T1000 (cell line): ENCODE results near the gene PRRT1.
"Not testable (repeated sequence)": the region's sequence is repeated elsewhere in the genome, so short reads cannot be mapped to it uniquely, and the experiment has no call there.

Experiments
- DNase-seq: peaks from one replicate; lab custom pipeline; 2025; ENCODE audit warnings: mixed read lengths; lab: John Stamatoyannopoulos, UW

The PRRT1 gene

GRCh38 chr6:32149932-32150870 lies 1.5 kb downstream of the PRRT1 start:
- no peak for DNase-seq

DNA sequence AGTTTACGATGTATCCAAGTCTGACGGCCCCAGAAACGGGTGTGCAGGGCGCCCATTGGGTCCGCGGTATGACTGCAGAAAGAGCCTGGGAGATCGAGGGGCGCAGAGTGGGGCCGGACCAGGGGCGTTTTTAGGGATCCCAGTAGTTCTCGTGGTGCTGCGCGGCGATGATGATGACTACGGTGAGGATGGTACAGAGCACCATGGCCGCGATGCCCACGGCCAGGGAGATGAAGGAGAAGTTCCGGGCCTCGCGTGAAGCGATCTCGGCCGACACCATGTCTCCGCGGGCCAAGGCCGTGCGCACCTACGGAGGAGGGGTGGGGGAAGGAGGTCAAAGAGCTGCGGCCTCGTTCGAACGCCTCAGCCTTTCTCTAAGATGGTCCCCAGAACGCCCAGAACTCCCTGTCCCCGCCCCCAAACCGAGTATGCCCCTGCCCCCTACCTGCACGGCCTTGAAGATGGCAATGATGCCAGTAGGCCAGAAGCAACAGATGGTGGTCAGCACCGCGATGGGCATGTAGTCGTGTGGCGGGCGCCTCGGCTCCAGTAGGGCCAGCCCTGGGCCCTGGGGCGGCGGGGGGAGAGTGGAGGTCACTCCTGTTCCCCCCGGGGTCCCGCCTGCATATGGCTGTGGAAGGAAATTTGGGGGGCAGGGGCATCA lies 2.5 kb downstream of the PRRT1 start:
- DNase-seq = no peak

GRCh38 chr6:32148289-32149091 lies 3.2 kb downstream of the PRRT1 start:
- DNase-seq = no peak

GRCh38 chr6:32147401-32148132 lies 4.2 kb downstream of the PRRT1 start:
- DNase-seq = no peak

DNA sequence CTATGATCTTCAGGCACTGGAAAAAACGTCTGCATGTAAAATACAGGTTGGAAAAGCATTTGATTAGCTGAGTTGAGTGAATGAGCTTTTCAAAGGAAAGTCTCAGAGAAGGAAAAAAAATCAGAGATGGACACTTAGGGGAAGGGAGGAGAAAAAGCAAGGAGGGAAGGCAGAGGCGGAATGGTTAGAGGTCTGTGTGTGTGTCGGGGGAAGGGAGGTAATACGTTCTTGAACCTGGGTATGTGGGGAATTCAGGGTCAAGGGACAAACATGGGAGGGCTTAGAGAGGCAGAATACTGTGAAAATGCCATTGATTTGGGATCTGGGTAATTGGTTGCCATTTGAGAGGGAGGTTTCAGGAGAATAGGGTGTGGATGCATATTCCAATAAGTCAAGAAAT lies 5.1 kb downstream of the PRRT1 start:
- no peak for DNase-seq

DNA sequence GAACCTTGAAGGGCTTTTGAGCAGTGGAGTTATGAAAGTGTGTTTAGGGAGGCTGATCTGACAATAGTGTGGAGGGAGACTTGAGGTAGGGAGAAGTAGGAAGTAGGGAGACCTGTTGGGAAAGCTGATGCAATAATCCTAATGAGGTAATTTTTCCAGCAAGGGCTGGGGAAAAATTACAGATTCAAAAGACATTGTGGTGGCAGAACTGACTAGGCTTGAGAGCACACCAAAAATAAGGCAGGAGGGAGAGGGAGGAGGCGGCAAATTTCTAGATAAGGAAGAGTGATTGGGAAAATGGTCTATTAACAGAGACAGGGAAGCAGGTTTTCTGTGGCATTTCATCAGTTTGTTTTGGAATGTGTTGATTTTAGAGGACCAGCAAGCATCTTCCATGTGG lies 5.5 kb downstream of the PRRT1 start:
- no peak for DNase-seq

- not testable (repeated sequence) for DNase-seq
Observed at GRCh38 chr6:32144238-32144637, 7.5 kb downstream of the PRRT1 start.

DNA sequence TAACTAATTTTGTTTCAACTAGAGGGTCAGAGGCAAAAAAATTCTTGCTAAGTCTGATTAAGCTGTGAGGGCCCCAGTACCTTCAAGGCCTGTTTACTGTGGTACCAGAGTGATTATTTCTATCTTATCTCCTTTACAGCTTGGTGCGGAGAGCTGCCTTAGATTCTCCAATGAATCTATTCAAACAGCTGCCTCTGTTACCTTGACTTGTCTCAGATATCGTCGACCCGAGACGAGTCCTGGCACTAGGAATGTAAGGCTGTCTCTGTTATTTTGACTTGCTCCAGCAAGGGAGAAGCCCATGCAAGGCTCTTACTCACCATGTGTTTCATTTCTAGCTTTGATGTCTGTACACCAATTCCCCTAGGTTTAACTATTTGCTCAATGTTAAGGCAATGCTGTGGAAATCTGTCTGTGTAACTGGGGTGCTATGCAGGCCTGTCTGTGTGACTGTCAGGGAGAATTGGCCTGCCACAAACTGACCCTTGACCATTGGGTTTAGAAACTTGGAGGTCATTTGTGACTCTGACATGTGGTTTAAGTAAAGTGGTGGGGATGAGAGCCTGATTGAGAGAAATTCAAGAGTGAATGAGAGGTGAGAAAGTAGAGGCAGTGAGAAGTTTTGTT lies 11.2 kb downstream of the PRRT1 start:
- no peak for DNase-seq

DNA sequence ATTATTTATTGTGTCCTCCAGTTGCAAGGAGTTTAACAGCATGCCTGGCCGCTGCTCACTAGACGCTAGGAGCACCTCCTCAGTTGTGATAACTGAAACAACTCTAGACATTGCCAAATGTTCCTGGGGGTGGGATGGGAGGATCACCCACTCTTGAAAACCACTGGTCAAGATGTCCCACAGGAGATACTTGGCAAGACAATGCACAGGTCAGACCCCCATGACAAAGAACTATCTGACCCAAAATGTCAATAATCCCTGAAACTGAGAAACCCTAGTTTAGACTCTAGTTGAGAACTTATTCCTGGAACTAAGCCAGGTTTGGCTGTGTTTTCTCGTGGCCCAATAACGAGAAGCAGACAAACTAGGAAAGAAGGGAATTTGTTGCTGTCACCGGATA lies 12.1 kb downstream of the PRRT1 start:
- DNase-seq = no peak

DNA sequence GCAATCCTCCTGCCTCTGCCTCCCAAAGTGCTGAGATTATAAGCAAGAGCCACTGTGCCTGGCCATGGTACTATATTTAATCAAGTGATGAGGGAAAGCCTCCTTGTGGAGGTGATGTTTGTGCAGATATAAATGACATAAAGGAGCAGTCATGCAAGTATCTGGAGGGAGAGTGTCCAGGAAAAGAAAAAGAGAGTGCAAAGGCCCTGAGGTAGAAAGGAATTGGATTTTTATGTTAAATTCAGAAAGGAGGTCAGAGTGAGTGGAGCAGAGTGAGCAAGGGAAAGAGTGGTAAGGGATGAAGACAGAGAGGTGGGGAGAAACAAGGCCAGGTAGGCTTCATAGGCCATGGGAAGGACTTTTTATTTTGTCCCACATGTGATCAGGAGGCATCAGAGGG lies 14.3 kb downstream of the PRRT1 start:
- DNase-seq = no peak

DNA sequence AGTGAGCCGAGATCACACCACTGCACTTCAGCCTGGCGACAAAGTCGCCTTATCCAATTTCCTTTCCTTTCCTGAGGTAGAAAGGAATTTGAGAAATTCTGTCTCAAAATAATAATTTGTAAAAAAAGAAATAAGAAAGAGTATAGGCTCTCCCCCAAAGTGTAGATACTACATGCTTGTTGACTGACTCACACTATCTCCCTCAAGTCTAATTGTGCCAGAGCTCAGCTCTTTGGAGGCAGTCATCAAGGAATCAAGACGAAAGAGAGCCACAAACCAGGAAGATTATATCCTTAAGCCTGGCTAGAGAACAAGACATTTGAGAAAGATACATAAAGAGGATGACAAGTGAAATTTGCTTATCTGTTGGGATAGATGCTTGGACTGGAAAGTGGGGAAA lies 18.0 kb downstream of the PRRT1 start:
- DNase-seq = no peak

GRCh38 chr6:32132110-32132509 lies 19.6 kb downstream of the PRRT1 start:
- no peak for DNase-seq

DNA sequence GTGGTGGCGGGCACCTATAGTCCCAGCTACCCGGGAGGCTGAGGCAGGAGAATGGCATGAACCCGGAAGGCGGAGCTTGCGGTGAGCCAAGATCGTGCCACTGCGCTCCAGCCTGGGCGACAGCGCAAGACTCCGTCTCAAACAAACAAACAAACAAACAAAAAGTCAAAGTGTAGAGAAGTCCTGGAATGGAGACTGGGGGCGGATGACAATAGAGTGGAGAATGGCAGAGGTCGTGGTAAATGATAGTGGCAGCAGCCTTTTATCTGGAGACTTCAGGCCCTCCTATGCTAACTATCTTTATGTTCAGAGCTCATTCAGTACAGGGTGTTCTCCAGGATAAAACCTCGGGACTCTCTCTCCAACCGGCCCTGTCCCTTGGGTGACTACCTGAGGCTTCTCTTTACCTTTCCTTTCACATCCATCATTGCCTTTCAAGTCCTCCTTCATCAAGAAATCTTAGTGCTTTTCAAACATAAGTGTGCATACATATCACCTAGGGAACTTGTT lies 20.2 kb downstream of the PRRT1 start:
- DNase-seq = no peak

GRCh38 chr6:32129297-32130088 lies 22.2 kb downstream of the PRRT1 start:
- no peak for DNase-seq

DNA sequence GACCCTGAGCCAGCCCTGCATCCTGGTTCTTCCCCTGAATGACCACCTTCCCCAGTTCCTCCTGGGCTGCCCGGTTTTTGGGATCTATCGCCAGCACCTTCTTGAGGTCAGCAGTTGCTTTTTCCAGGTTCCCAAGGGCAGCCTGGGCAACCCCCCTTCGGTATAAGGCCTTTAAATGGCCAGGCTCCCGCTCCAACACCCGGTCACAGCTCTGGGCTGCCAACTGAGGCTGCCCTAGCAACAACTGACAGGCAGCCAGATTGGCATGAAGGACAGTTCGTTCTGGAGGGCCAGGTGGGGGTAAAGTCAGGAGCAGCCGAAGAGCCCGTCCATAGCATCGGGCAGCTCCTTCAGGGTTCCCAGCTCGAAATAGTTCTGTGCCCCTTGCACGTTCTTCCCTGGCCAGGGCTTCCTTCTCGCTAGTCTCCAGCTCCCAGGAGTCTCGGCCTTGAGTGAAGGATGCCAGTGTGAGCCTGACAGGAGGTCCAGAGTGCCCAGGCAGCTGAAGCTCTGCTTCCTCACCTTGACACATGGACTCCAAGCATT lies 22.9 kb downstream of the PRRT1 start:
- no peak for DNase-seq

DNA sequence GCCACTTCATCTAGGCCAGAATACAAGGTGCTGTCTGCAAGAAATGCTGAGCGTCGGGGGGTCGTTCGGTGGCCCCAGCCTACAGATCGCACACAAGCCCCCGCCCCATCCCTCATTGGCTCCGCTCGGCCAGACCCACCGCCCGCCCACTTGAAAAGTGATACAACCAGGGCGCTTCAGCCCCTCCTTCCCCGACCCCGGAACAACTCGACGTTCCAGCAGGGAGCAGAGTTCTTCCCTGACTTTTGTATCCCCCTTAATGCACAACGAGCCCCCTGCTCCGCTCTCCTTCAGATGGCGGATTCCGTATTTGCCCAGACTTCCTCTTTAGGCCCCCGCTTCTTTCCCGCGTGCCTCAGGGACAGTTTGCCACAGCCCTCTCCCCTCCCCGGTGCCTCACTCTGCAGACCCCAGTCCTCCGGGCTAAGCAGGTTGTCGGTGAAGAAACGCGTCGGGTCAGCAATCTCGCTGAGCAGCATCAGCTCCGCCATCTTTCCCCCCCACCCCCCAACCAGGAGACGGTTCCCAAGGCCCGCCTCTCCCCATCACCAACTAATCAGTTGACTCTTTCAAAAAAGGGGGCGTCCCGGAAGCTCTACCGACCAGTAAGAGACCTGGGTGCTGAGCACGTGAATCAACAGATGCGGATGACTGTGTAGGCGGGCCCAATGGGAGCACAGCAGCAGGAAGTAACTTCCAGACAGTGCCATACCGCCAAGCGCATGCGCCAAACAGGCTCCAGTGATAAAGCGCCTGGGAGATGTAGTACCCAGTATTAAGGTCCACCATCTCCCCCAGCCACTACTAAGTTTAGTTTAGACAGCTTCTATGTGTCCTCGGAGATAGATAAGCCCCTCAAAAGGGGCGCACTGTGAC lies 23.8 kb downstream of the PRRT1 start, which contains the start of gene ATF6B:
Gene ATF6B, minus strand, starts transcription at position 530 of the 876 bp plus-strand sequence. Its CDS starts 39 bp downstream, at position 491.
- DNase-seq = peak; percentile 95

- DNase-seq = no peak
Observed at GRCh38 chr6:32127409-32127716, 24.4 kb downstream of the PRRT1 start.

GRCh38 chr6:32126880-32127279 lies 24.9 kb downstream of the PRRT1 start:
- DNase-seq = no peak

GRCh38 chr6:32123681-32124080 lies 28.1 kb downstream of the PRRT1 start:
- no peak for DNase-seq
